Measurements from ENCODE around the gene LAT.

Gene LAT

DNA sequence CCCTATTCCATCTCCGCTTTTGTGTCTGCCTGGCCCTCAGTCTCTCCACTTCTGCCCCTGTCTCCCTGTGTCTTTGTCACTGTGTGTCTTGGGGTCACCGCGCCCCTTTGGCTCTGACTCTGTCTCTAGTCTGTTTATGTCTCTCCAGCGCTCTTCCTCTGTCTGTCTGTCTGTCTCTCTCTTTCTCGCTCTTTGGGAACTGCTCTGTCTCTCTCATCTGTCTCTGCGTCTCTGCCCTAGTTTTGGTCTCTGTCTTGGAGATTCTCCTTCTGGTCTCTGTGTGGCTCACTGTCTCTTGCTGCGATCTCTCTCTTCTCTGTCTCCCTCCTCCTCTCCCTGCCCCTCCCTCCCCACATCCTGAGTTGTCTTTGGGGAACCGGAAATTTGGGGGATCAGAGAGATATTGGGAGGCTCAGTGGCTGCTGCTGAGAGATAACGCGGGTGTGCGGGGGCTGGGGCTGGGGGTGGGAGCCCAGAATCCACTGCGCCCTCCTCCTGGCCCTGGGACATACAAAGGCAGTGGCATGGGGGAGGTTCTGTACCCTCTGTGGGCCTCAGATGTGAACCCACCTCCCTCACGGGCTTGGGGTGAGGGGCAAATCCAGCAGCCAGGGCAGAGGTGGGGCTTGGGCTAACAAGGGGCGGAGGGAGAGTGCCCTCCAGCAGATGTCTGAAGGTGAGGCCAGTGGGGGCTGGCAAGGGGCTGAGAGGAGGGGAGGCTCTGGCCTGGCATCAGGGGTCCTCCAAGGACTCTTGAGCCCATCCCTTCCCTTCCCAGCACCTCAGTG lies 24.4 kb downstream of the LAT start:
- DNase-seq, result no peak

DNA sequence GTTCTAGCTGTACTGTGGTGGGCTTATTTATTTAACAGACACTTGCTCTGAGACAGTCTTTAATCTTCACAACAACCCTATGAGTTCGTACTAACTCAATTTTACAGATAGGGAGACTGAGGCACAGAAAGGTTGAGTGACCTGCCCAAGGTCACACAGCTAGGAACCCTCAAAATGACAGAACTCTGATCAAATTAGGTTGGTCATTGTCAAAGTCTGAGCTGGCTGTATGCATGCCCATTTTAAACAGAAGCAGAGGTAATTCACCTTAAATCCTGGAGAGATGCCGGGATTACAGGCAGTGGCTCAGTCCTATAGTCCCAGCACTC lies 24.9 kb downstream of the LAT start:
- no peak for DNase-seq

DNA sequence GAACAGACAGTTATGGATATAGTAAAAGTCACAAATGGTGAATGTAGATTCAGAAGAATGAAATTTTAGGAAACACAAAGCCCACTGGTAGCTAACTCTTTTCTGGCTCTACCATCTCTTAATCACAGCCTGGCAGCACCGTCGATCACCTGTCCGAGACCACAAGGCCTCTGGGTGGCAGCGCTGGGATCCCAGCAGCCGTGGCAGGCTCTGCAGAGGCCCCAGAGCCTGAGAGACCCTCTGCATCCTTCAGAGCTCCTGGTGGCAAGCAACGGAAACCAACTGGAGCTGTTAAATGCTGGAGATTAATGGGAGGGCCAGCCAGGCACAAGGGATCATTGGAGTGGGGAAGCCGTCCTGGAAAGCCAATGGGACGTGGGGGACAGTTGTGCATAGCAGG lies 26.3 kb downstream of the LAT start:
- DNase-seq, result no peak

DNA sequence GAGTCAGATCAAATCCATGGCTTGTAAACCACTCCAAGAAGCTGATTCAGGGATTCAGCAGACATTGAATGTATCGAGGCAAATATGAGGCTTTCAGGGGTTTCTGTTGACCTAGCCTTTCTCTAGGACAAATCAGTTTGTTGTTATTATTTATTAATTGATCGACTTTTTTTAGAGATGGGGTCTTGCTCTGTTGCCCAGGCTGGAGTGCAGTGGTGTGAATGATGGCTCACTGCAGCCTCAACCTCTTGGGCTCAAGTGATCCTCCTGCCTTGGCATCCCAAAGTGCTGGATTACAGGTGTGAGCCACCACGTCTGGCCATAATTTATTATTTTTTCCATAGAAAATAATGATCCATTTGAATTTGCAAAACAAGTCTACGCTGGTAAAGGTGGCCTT lies 27.0 kb downstream of the LAT start:
- no peak for DNase-seq

DNA sequence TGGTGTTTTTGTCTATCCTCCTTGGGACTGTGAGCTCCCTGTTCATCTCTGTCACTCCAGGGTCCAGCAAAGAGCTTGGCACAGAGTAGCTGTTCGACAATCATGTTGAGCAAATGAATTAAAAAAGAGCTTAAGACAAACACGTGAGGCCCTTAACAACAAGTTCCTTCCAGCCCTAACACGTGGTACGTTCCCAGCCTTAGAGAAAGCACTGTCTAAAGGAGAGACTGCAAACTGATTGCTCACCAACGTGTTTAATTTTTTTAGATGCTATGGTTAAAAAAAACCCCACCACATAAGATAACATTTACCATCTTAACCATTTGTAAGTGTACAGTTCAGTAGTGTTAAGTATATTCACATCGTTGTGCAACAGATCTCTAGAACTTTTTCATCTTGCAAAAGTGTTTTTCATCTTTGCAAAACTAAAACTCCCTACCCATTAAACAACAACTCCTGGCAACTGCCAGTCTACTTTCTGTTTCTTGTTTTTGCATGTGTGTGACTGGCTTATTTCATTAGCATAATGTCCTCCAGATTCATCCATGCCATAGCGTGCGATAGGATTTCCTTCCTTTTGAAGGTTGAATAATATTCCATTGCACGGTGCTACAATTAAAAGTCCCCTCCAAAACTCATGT lies 28.2 kb downstream of the LAT start:
- DNase-seq, result no peak

DNA sequence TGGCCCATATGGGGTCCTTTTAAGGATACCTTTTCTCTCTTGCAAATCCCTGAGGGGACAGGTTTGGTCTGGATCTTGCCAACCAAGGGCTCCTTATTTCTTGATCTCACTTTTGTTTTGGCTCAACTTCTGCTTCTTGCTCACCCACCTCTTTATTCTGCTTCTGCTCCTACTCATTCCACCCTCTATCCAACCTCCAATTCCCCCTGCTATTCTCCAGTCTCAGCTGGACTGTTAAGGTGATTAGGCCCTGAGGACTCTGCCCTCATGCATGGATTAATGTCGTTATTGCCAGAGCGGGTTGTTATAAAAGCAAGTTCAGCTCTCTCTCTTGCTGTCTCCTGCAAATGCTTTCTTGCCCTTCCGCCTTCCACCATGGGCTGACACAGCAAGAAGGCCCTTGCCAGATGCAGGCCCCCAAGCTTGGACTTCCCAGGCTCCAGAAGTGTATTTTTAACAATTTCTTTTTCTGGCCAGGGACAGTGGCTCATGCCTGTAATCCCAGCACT lies 29.8 kb downstream of the LAT start:
- no peak for DNase-seq

DNA sequence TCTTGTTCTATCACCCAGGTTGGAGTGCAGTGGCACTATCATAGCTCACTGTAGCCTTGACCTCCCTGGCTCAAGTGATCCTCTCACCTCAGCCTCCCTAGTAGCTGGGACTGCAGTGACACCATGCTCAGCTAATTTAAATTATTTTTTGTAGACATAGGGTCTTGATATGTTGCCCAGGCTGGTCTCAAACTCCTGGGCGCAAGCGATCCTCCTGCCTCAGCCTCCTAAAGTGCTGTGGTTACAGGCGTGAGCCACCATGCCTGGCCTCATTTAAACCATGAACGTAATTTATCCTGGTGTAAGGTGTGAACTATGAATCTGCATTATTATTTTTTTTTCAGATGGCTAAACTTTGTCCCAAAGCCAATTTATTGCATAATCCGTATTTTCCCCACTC lies 37.3 kb downstream of the LAT start:
- no peak for DNase-seq

DNA sequence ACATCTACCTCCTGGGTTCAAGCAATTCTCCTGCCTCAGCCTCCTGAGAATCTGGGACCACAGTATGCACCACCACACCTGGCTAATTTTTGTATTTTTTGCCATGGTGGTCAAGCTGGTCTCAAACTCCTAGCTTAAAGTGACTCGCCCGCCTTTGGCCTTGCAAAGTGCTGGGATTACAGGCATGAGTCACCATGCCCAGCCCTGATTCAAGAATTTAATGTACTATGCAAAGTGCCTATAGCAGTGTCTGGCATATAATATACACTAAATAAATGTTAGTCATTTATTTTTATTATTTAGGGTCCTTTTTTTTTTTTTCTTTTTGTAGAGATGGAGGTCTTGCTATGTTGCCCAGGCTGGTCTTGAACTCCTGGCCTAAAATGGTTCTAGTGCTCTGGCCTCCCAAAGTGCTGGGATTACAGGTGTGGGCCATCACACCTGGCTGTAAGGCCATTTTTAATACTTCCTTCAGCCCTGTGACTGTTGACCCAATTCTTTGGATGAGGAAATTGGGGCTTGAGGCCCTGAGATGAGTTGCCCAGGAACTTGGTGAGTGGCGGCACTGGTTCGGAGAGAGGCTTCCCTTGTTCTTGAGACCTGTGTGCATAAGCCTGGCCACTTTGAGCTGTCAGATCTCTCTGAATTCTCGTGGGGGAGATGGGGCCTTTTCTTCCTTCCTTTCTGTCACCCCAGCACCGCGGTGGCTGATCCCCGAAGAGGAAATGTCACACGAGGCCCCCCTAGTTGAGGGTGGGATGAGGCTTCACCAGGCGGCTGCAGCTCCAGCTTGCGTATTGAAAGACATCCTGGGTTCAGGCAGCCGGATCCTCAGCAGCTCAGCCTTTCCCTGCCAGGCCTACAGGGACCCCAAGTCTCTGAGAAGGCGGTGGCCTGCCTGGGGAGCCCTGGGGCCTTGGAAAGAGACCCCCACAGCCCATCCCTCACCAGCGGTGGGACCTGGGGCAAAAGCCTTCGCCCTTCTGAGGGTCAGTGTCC lies 38.7 kb downstream of the LAT start:
- DNase-seq, result no peak

DNA sequence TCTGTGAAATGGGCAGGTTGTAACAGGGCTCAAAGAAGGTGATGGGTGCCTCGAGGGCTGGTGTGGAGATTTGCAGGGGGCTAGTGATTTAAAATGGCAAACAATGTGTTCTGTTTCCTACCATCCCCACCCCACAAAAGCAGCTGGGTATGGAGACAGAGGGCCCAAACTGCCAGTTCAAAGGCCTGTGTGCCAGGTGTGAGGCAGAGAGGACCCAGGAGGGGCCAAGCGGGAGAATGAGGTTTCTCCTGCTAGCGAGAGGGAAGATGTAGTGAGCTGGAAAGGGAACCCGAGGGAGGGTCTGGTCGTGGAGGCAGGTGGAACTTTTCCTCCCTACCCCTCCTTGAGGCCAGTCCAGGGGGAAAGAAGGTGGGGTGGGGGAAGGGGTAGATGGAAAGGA lies 39.4 kb downstream of the LAT start:
- DNase-seq, result no peak

DNA sequence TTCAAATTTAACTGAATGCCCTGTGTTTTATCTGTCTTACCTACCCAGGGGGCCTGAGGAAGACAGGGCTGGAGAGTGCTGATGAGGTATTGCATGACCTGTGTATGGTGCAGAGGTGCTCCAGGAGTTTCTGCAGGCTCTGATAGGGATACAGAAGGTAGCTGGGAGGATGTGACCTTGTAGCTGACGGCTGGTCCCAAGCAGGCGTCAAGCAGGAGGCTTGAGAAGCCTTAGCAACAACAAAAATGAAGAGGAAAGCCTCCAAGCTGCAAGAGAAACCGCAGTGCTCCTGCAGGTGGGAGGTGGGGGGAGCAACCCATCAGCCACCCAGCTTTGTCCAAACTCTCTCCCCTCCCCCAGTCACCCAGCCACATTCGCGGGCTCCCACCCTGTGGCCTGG lies 40.4 kb downstream of the LAT start:
- no peak for DNase-seq

DNA sequence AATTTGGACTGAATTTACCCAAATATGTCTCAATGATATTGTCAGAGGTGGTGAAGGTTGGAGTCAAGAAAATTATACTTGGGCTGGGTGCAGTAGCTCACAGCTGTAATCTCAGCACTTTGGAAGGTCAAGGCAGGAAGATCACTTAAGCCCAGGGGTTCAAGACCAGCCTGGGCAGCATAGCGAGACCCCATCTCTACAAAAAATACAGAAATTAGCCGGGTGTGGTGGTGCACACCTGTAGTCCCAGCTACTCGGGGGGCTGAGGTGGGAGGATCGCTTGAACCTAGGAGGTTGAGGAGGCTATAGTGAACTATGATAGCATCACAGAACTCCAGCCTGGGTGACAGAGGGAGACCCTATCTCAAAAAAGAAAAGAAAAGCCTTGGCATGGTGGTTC lies 40.9 kb downstream of the LAT start:
- no peak for DNase-seq

DNA sequence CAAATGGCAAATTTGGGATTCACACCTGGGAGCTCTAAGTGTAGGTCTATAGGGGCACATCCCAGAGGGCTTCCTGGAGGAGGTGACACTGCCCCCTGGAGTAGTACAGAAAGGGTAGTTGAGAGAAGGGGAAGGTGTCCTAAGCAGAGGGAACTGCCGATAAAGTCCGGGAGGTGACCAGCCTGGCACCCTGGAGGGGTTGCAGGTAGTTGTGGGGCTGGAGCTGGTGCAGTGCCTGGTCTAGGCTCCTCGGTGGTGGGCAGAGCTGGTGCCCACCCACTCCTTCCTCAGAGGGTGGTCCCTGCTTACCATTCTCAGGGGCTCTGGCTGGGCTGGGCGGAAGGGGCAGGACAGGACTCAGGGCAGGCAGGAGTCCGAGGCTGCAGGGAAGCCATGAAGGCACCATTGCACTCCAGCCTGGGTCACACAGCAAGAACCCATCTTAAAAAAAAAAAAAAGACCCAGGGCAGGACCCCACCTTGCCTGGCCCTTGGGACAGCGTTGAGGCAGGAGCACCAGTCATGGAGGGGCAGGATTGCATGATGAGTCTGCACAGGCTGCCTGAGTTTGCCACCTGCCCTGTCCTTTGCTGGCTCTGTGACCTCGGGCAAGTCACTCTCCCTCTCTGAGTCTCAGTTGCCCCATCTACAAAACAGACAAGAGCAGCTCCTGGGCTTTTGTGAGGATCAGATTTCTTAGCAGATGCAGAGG lies 43.8 kb downstream of the LAT start:
- DNase-seq, result no peak

DNA sequence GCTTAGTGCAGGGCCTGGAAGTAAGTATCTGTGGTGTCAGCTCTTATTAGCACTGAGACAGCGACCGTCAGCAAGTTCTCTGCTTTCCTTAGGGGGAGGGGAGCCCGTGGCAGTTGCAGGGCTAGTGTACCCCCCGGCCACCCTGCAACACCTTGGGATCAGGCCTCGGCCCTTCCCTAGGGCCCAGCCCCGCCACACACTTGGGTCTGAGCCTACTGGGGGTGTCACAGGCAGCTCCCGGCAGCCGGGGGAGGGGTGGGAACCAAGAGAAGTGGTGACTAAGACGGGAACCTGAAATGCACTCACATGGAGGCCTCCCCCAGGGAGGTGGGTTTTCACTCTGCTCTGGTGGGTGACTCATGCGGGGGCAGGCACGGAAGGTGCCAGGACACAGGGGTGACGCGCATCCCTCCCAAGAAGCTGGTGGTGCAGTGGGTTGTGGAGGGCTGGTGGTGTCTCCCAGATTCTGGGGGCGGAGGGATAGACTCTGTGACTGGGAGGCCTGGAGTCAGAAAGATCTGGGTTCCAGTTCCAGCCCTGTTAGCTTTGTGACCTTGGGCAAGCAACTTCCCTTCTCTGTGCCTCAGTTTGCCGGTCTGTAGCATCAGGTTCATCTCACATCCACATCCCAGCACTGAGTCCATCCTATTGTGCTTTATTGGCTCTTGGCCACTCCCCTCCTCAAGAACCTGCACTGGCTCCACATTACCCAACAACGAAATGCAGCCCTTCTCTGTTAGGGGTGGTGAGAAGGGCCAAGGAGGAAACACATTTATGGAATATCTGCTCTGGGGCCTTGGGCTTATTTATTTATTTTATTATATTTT lies 44.5 kb downstream of the LAT start:
- DNase-seq, result peak; percentile 94

DNA sequence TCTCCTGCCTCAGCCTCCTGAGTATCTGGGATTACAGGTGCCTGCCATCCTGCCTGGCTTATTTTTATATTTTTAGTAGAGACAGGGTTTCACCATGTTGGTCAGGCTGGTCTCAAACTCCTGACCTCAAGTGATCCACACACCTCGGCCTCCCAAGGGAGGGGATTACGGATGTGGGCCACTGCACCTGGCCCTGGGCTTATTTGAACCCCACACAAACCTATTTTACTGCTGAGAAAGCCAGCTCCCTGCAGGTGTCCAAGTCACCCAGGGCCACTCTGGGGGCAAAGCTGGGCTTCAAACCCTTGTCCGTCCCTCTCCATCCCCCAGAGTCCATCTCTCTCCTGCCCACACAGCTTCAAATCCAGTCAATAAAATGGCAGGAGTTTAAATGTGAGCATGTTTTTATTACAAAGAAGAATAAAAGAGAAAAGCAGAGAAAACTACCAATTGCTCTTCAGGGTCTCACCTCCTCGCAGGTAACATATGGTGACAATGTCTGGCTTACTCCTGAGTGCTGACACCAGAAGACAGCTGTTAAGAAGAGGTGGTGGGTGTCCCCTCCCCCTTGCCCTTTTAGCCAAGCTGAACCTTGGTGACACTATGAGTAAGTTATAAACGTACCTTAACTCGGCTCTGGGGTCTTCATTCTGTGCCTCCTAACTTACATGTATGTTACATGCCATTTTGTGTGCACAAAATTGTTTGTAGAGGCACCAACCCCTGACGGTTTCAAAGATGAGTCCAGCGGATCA lies 45.4 kb downstream of the LAT start:
- DNase-seq, result no peak

Measured in islet precursor cell (in vitro differentiated cells).